SK-N-SH treated with all-trans-retinoic acid at 6 μM for 48 hours (cell line): ENCODE results near the gene SCGB1D1.
"Not testable (repeated sequence)": the region's sequence is repeated elsewhere in the genome, so short reads cannot be mapped to it uniquely, and the experiment has no call there.

Source experiments
- ATAC-seq: fragments of 200-7000 bp; cut with Tn5 transposase; 3 replicates; pipeline ENCODE4 v1.9.1; 2020; ENCODE audit warnings: mild to moderate bottlenecking, moderate library complexity
- ARNTL ChIP-seq: fragments of 450-650 bp; formaldehyde crosslinking; IDR thresholded peaks from 2 replicates; pipeline ENCODE4 v1.5.0; 2020; ENCODE audit warnings: low read depth, mild to moderate bottlenecking, moderate library complexity, borderline replicate concordance
- BACH2 ChIP-seq: fragments of 250-450 bp; sonication (Bioruptor Pico); IDR thresholded peaks from 2 replicates; pipeline ENCODE4 v1.9.0; 2021; ENCODE audit warnings: mild to moderate bottlenecking, borderline replicate concordance
- CREB5 ChIP-seq: fragments of 250-450 bp; sonication (Bioruptor Pico); IDR thresholded peaks from 2 replicates; pipeline ENCODE4 v1.5.1; 2020; ENCODE audit warnings: low read depth, mild to moderate bottlenecking, moderate library complexity
- CSDC2 ChIP-seq: fragments of 250-450 bp; sonication (Bioruptor Pico); IDR thresholded peaks from 2 replicates; pipeline ENCODE4 v1.5.0; 2020; ENCODE audit warnings: mild to moderate bottlenecking, moderate library complexity
- CSRNP3 ChIP-seq: fragments of 250-450 bp; sonication (Bioruptor Pico); IDR thresholded peaks from 2 replicates; pipeline ENCODE4 v1.5.1; 2021; ENCODE audit warnings: mild to moderate bottlenecking, moderate library complexity
- ESRRG ChIP-seq: fragments of 250-450 bp; sonication (Bioruptor Pico); IDR thresholded peaks from 2 replicates; pipeline ENCODE4 v1.6.1; 2021; ENCODE audit warnings: mild to moderate bottlenecking
- GLIS3 ChIP-seq: fragments of 250-450 bp; sonication (Bioruptor Pico); IDR thresholded peaks from 2 replicates; pipeline ENCODE4 v1.5.0; 2020; ENCODE audit warnings: mild to moderate bottlenecking, moderate library complexity
- ISL1 ChIP-seq: fragments of 250-450 bp; sonication (Bioruptor Pico); IDR thresholded peaks from 2 replicates; pipeline ENCODE4 v2.1.2; 2022; ENCODE audit warnings: mild to moderate bottlenecking, moderate library complexity
- PATZ1 ChIP-seq: fragments of 250-450 bp; sonication (Bioruptor Pico); IDR thresholded peaks from 2 replicates; pipeline ENCODE4 v1.8.0; 2020; ENCODE audit warnings: mild to moderate bottlenecking, moderate library complexity, borderline replicate concordance
- POU6F1 ChIP-seq: fragments of 250-450 bp; sonication (Bioruptor Pico); IDR thresholded peaks from 2 replicates; pipeline ENCODE4 v1.8.0; 2021; ENCODE audit warnings: low read depth, mild to moderate bottlenecking, moderate library complexity, borderline replicate concordance
- PPARA ChIP-seq: fragments of 250-450 bp; sonication (Bioruptor Pico); IDR thresholded peaks from 2 replicates; pipeline ENCODE4 v1.5.0; 2020; ENCODE audit warnings: mild to moderate bottlenecking, borderline replicate concordance
- RARB ChIP-seq: fragments of 250-450 bp; sonication (Bioruptor Pico); IDR thresholded peaks from 2 replicates; pipeline ENCODE4 v1.8.0; 2021; ENCODE audit warnings: mild to moderate bottlenecking, moderate library complexity
- SNAI2 ChIP-seq: fragments of 250-450 bp; sonication (Bioruptor Pico); IDR thresholded peaks from 2 replicates; pipeline ENCODE4 v1.5.0; 2020; ENCODE audit warnings: mild to moderate bottlenecking, moderate library complexity
- TCF4 ChIP-seq: fragments of 250-450 bp; sonication (Bioruptor Pico); IDR thresholded peaks from 2 replicates; pipeline ENCODE4 v1.8.0; 2021; ENCODE audit warnings: mild to moderate bottlenecking, moderate library complexity, borderline replicate concordance
- TOX ChIP-seq: fragments of 250-450 bp; sonication (Bioruptor Pico); IDR thresholded peaks from 2 replicates; pipeline ENCODE4 v1.8.0; 2021; ENCODE audit warnings: mild to moderate bottlenecking, moderate library complexity, borderline replicate concordance
- TSHZ2 ChIP-seq: fragments of 250-450 bp; sonication (Bioruptor Pico); IDR thresholded peaks from 2 replicates; pipeline ENCODE4 v1.5.0; 2020; ENCODE audit warnings: mild to moderate bottlenecking, moderate library complexity
- ZC3H10 ChIP-seq: fragments of 250-450 bp; sonication (Bioruptor Pico); IDR thresholded peaks from 2 replicates; pipeline ENCODE4 v1.5.1; 2021; ENCODE audit warnings: mild to moderate bottlenecking, moderate library complexity
- ZFP3 ChIP-seq: fragments of 250-450 bp; sonication (Bioruptor Pico); IDR thresholded peaks from 2 replicates; pipeline ENCODE4 v1.5.0; 2020; ENCODE audit warnings: mild to moderate bottlenecking, moderate library complexity
- ZFP30 ChIP-seq: fragments of 450-650 bp; formaldehyde crosslinking; IDR thresholded peaks from 2 replicates; pipeline ENCODE4 v1.5.0; 2022; ENCODE audit warnings: mild to moderate bottlenecking, moderate library complexity
- ZNF565 ChIP-seq: fragments of 450-650 bp; formaldehyde crosslinking; conservative IDR thresholded peaks from 2 replicates; pipeline ENCODE4 v1.5.0; 2020; ENCODE audit warnings: low read depth, mild to moderate bottlenecking, moderate library complexity
- ZNF8 ChIP-seq: fragments of 450-650 bp; formaldehyde crosslinking; IDR thresholded peaks from 2 replicates; pipeline ENCODE4 v1.5.0; 2020; ENCODE audit warnings: mild to moderate bottlenecking, moderate library complexity

The SCGB1D1 gene

GRCh38 chr11:62186195-62186594 is 3.8 kb upstream of the SCGB1D1 start:
- TF ChIP-seq TOX (CRISPR knock-in tag) = no peak
- TF ChIP-seq RARB = no peak
- TF ChIP-seq SNAI2 (CRISPR knock-in tag) = no peak
- TF ChIP-seq PPARA (CRISPR knock-in tag) = no peak
- TF ChIP-seq PATZ1 (CRISPR knock-in tag) = no peak
- no peak for TF ChIP-seq ZNF8 (CRISPR knock-in tag)
- no peak for TF ChIP-seq ZC3H10 (CRISPR knock-in tag)
- no peak for TF ChIP-seq CSRNP3
- no peak for TF ChIP-seq ARNTL (CRISPR knock-in tag)
- no peak for TF ChIP-seq BACH2
- no peak for TF ChIP-seq POU6F1 (CRISPR knock-in tag)
- no peak for TF ChIP-seq ZFP30 (CRISPR knock-in tag)
- ATAC-seq = no peak

- ATAC-seq = peak; percentile 32; the same call in 1 of the 3 replicates
Observed at GRCh38 chr11:62193952-62194351, 3.9 kb downstream of the SCGB1D1 start.

GRCh38 chr11:62195010-62195409 is 5.0 kb downstream of the SCGB1D1 start:
- not testable (repeated sequence) for ATAC-seq

More at GRCh38 chr11:62193952-62194351, 3.9 kb downstream of the SCGB1D1 start:
- TF ChIP-seq TCF4 (no peak), GLIS3 (CRISPR knock-in tag) (no peak), ZNF8 (CRISPR knock-in tag) (no peak), PATZ1 (CRISPR knock-in tag) (no peak), ZFP30 (CRISPR knock-in tag) (no peak)

- ATAC-seq = no peak
- TF ChIP-seq SNAI2 (CRISPR knock-in tag) (no peak), CSDC2 (CRISPR knock-in tag) (no peak), CSRNP3 (no peak), GLIS3 (CRISPR knock-in tag) (no peak), RARB (no peak), ZFP3 (CRISPR knock-in tag) (no peak), TCF4 (no peak), CREB5 (CRISPR knock-in tag) (no peak), POU6F1 (CRISPR knock-in tag) (no peak), PPARA (CRISPR knock-in tag) (no peak), ZNF8 (CRISPR knock-in tag) (no peak), ESRRG (CRISPR knock-in tag) (no peak), ZFP30 (CRISPR knock-in tag) (no peak), TSHZ2 (no peak), ZNF565 (CRISPR knock-in tag) (no peak), BACH2 (no peak), ISL1 (CRISPR knock-in tag) (no peak), ARNTL (CRISPR knock-in tag) (no peak)
Observed at GRCh38 chr11:62195945-62196344, 5.9 kb downstream of the SCGB1D1 start.
